Measurements from ENCODE around the gene PLXNB2.

The PLXNB2 gene

GRCh38 chr22:50292643-50293440 is 14.6 kb downstream of the PLXNB2 start:
- H3K27me3 ChIP-seq (ENCODE audit: low read depth, low read length), result no peaks in the 10 kb centered on the region
- H3K36me3 ChIP-seq (replicated peaks; ENCODE audit: low read depth, low read length), result no peaks in the 10 kb centered on the region
- H3K27ac ChIP-seq (ENCODE audit: low read length), result no peak overlapping the region
- H3K4me1 ChIP-seq (ENCODE audit: low read length), result peaks cover 32% of the 10 kb centered on the region
- peaks cover 59% of the 10 kb centered on the region for H4K20me1 ChIP-seq (ENCODE audit: insufficient read depth, low read length)
- peaks cover 59% of the 10 kb centered on the region for H3K79me2 ChIP-seq (ENCODE audit: low read length)
- H3K4me3 ChIP-seq (ENCODE audit: low read length), result peak overlapping the region; percentile 66
- peak overlapping the region; percentile 31 for H3K9ac ChIP-seq (ENCODE audit: low read length)
- H3K9me3 ChIP-seq (ENCODE audit: insufficient read depth, low read length), result no peaks in the 10 kb centered on the region
- H3K4me2 ChIP-seq (ENCODE audit: low read length), result peak overlapping the region; percentile 79
- H2AFZ ChIP-seq (ENCODE audit: low read depth, low read length), result no peak overlapping the region
- TF ChIP-seq CTCF (IDR thresholded peaks at IDR 0.05; ENCODE audit: low read depth, low read length), result no peak
- TF ChIP-seq EZH2phosphoT487 (IDR thresholded peaks at IDR 0.05; ENCODE audit: low read depth), result no peak

DNA sequence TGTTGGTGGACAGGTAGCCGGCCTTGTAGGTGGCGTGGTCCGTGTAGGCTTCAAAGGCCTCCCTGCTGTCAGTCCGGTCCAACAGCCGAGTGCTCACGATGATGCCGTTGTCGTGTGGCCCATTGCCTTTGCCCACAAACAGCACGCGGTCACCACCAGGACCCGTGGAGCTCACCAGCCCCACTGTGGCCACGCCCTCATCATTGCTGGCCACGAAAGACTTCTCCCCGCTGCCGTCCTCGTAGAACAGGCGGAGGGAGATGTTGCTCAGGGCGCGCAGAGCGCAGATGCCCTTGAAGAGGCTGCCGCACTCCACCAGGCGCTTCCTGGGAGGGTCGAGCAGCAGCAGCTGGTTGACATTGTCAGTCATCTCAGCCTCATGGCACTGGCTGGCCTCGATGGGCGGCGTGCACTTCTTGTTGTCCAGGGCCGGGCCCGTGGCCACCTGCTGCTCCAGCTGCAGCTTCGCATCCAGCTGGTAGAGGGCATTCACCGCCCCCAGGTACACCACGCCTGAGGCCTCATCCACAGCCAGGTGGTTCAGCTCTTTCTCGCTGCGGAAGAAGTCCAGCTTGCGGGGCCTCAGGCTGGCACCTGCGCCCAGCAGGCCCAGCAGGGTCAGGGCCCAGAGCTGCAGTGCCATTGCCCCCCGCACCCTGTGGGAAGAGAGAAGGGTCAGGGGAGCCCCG is 17.4 kb downstream of the PLXNB2 start:
- TF ChIP-seq CTCF (IDR thresholded peaks at IDR 0.05; ENCODE audit: low read depth, low read length) (no peak), EZH2phosphoT487 (IDR thresholded peaks at IDR 0.05; ENCODE audit: low read depth) (no peak)
- Histone ChIP-seq H4K20me1 (ENCODE audit: insufficient read depth, low read length) (peaks cover 42% of the 10 kb centered on the region), H2AFZ (ENCODE audit: low read depth, low read length) (no peak overlapping the region), H3K9me3 (ENCODE audit: insufficient read depth, low read length) (no peaks in the 10 kb centered on the region), H3K4me3 (ENCODE audit: low read length) (no peak overlapping the region), H3K79me2 (ENCODE audit: low read length) (peaks cover 36% of the 10 kb centered on the region), H3K4me2 (ENCODE audit: low read length) (no peak overlapping the region), H3K4me1 (ENCODE audit: low read length) (peaks cover 32% of the 10 kb centered on the region), H3K9ac (ENCODE audit: low read length) (no peak overlapping the region), H3K27ac (ENCODE audit: low read length) (no peak overlapping the region), H3K27me3 (ENCODE audit: low read depth, low read length) (no peaks in the 10 kb centered on the region), H3K36me3 (replicated peaks; ENCODE audit: low read depth, low read length) (no peaks in the 10 kb centered on the region)

DNA sequence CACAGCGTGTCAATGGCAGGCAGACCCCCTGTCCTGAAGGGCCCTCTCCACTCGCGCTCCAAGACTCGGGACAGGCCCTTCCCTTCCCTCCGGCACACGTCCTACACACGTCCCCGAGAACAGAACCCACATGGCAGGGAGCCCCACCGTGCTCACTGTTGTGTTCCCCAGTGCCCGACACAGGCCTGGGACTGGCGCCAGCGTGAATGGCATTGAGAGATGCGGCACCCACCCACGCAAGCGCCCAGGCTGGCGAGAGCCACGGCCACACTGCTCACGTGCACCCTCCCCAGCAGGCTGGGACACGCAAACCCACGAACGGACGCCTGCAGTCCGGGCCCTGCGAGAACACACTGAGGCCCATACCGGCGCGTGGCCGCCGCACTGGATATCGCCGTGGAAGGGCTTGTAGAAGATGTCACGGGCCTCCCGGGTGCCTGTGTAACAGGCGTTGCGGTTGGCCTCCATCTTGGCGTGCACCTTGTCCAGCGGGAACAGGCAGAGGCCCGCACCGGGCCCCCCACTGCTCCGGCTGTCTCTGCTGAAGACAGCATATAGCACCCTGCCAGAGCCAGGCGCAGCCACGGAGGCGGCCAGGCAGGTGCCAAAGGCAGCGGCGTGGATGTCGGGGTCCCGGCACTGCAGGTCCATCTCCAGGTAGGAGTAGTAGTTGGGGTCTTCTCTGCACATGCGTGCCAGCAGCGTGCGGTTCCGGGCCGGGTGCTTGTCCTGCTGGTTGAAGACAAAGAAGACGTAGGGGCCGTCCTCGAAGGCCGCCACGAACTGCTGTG is 18.1 kb downstream of the PLXNB2 start:
- Histone ChIP-seq H3K27me3 (ENCODE audit: low read depth, low read length) (no peaks in the 10 kb centered on the region), H3K79me2 (ENCODE audit: low read length) (peaks cover 29% of the 10 kb centered on the region), H3K9ac (ENCODE audit: low read length) (no peak overlapping the region), H2AFZ (ENCODE audit: low read depth, low read length) (no peak overlapping the region), H3K4me2 (ENCODE audit: low read length) (no peak overlapping the region), H3K9me3 (ENCODE audit: insufficient read depth, low read length) (no peaks in the 10 kb centered on the region), H3K4me3 (ENCODE audit: low read length) (no peak overlapping the region), H3K27ac (ENCODE audit: low read length) (no peak overlapping the region), H3K4me1 (ENCODE audit: low read length) (peaks cover 27% of the 10 kb centered on the region), H3K36me3 (replicated peaks; ENCODE audit: low read depth, low read length) (no peaks in the 10 kb centered on the region), H4K20me1 (ENCODE audit: insufficient read depth, low read length) (peaks cover 36% of the 10 kb centered on the region)
- TF ChIP-seq EZH2phosphoT487 (IDR thresholded peaks at IDR 0.05; ENCODE audit: low read depth), result no peak
- TF ChIP-seq CTCF (IDR thresholded peaks at IDR 0.05; ENCODE audit: low read depth, low read length), result no peak

DNA sequence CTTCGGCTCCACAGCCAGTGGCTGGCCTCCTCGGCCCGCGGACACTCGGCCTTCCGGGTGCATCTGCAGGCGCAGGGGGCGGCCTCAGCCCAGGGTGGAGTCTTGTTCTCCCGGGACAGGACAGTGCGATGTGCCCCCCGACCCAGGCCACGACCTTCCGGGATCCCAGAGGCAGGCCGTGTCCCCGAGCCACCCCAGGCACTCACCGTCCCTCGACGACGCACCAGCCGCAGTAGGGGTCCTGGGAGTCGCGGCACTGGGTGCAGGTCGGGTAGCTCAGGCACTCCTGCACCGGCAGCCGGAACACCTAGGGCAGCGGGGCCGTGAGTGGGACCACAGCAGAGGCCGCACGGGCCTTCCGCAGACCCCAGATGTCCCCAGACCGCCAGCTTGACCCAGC is 19.7 kb downstream of the PLXNB2 start:
- no peak overlapping the region for H3K9ac ChIP-seq (ENCODE audit: low read length)
- H3K27me3 ChIP-seq (ENCODE audit: low read depth, low read length), result no peaks in the 10 kb centered on the region
- no peak overlapping the region for H2AFZ ChIP-seq (ENCODE audit: low read depth, low read length)
- no peak overlapping the region for H3K27ac ChIP-seq (ENCODE audit: low read length)
- TF ChIP-seq EZH2phosphoT487 (IDR thresholded peaks at IDR 0.05; ENCODE audit: low read depth) (no peak), CTCF (IDR thresholded peaks at IDR 0.05; ENCODE audit: low read depth, low read length) (no peak)
- H3K4me2 ChIP-seq (ENCODE audit: low read length), result no peak overlapping the region
- H4K20me1 ChIP-seq (ENCODE audit: insufficient read depth, low read length), result peaks cover 21% of the 10 kb centered on the region
- peaks cover 13% of the 10 kb centered on the region; the same call in 1 of the 2 replicates for H3K79me2 ChIP-seq (ENCODE audit: low read length)
- no peaks in the 10 kb centered on the region for H3K36me3 ChIP-seq (replicated peaks; ENCODE audit: low read depth, low read length)
- no peaks in the 10 kb centered on the region for H3K9me3 ChIP-seq (ENCODE audit: insufficient read depth, low read length)
- H3K4me3 ChIP-seq (ENCODE audit: low read length), result no peak overlapping the region
- peaks cover 11% of the 10 kb centered on the region for H3K4me1 ChIP-seq (ENCODE audit: low read length)

Measured in OCI-LY3 (cell line).